Thoracic aorta (tissue), 2 donors: Measurements from ENCODE around the gene FOXS1. TPM values are rescaled to one million over a fixed set of nuclear protein-coding genes. Genes with fewer than 3 reads are reported as not detected.

Source experiments
- ATAC-seq: fragments of 150-250 bp; one replicate; pipeline ENCODE4 v1.8.0; 2017; ENCODE audit warnings: low read depth; ENCODE audit not compliant: insufficient number of reproducible peaks, low FRiP score
- DNase-seq: peaks from one replicate; pipeline ENCODE4 v3.0.0-alpha.2; 2020; ENCODE audit warnings: low spot score
- H3K27ac ChIP-seq, 2 donors: fragments of 200-600 bp; sonication (generic); 1 replicate in 1 of 2; 2 replicates in 1 of 2; pipeline ENCODE4 v1.5.1; 2016; ENCODE audit warnings: mild to moderate bottlenecking in 2 of 2, moderate library complexity in 2 of 2
- H3K27me3 ChIP-seq: fragments of 200-600 bp; sonication (generic); replicated peaks from 2 replicates; pipeline ENCODE4 v1.6.0; 2016; ENCODE audit warnings: mild to moderate bottlenecking; ENCODE audit not compliant: insufficient read depth
- H3K36me3 ChIP-seq: fragments of 200-600 bp; sonication (generic); one replicate; pipeline ENCODE4 v1.5.1; 2016
- H3K4me1 ChIP-seq, 2 donors: fragments of 200-600 bp; sonication (generic); 1 replicate in 1 of 2; 2 replicates in 1 of 2; pipeline versions ENCODE4 v1.5.1 to v1.6.0; 2016; ENCODE audit warnings: low read depth in 2 of 2, mild to moderate bottlenecking in 1 of 2; ENCODE audit not compliant: control insufficient read depth in 1 of 2
- H3K4me3 ChIP-seq: fragments of 200-600 bp; sonication (generic); 2 replicates; pipeline ENCODE4 v1.5.1; 2016; ENCODE audit warnings: mild to moderate bottlenecking
- H3K9me3 ChIP-seq: fragments of 200-600 bp; sonication (generic); 2 replicates; pipeline ENCODE4 v1.5.1; 2016
- CTCF ChIP-seq: fragments of 200-600 bp; sonication (generic); IDR thresholded peaks from one replicate; pipeline ENCODE4 v1.5.1; 2019; ENCODE audit warnings: antibody characterized with exemption
- total RNA-seq, 2 donors: library from RNA; depleted of rRNA; stranded (reverse); fragments of >200 nt; gene quantifications; one replicate each; pipeline versions ENCODE4 v1.1.0 to v1.2.3, GENCODE V29; 2016

Gene FOXS1
- total RNA-seq, 2 donors from 2014 or later: 13.9 to 44.5 TPM

- H3K9me3 ChIP-seq: no peaks in the 10 kb centered on the region
- no peak for TF ChIP-seq CTCF
- H3K27me3 ChIP-seq: no peaks in the 10 kb centered on the region
- peak overlapping the region; percentile 55 to 99 for H3K27ac ChIP-seq
- DNase-seq: peak; percentile 87
- peaks cover 31 to 65% of the 10 kb centered on the region in 2 donors for H3K4me1 ChIP-seq
- no peaks in the 10 kb centered on the region for H3K36me3 ChIP-seq
- peak; percentile 81 for ATAC-seq
- H3K4me3 ChIP-seq: no peak overlapping the region
Observed at GRCh38 chr20:31835977-31836852, 9.2 kb downstream of the FOXS1 start.

DNA sequence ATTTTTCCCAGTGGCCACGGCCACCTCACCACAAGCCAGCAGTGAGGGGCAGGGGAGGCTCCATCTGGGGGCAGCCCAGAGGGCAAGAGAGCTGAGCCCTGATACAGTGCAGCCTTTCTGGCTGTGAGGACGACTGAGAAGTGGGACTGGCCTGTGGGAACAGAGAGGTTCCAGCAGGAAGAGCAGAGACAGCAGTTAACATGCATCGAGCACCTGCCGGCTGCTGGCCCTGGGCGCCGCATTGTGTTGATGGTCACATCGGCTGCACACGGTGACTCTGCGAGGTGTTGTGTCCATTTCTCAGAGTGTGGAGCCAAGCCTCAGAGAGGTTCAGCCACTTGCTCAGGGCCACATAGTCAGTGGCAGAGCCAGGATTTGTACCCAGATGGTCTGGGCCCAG, 9.8 kb downstream of the FOXS1 start:
- Histone ChIP-seq H3K36me3 (no peaks in the 10 kb centered on the region), H3K4me1 (peaks cover 29 to 59% of the 10 kb centered on the region in 2 donors), H3K9me3 (no peaks in the 10 kb centered on the region), H3K4me3 (no peak overlapping the region), H3K27me3 (no peaks in the 10 kb centered on the region), H3K27ac (peak overlapping the region; percentile 9 to 99)
- no peak for TF ChIP-seq CTCF
- DNase-seq (no peak), ATAC-seq (no peak)

GRCh38 chr20:31833931-31834521, 11.4 kb downstream of the FOXS1 start:
- DNase-seq: no peak
- TF ChIP-seq CTCF: no peak
- ATAC-seq: no peak
- no peak overlapping the region for H3K4me3 ChIP-seq
- H3K36me3 ChIP-seq: no peaks in the 10 kb centered on the region
- H3K27me3 ChIP-seq: no peaks in the 10 kb centered on the region
- no peaks in the 10 kb centered on the region for H3K9me3 ChIP-seq
- no peak overlapping the region for H3K27ac ChIP-seq
- peaks cover 29 to 45% of the 10 kb centered on the region in 2 donors for H3K4me1 ChIP-seq

- DNase-seq: no peak
Observed at GRCh38 chr20:31833130-31833930, 12.1 kb downstream of the FOXS1 start.

More at GRCh38 chr20:31833130-31833930, 12.1 kb downstream of the FOXS1 start:
- Histone ChIP-seq H3K27ac (no peak overlapping the region), H3K36me3 (no peaks in the 10 kb centered on the region), H3K27me3 (no peaks in the 10 kb centered on the region), H3K4me1 (peaks cover 28 to 38% of the 10 kb centered on the region in 2 donors), H3K4me3 (no peak overlapping the region), H3K9me3 (no peaks in the 10 kb centered on the region)
- TF ChIP-seq CTCF: peak; percentile 91
- ATAC-seq: no peak
